ENCODE measurements around the gene AFAP1L2.

AFAP1L2 gene, protein sequence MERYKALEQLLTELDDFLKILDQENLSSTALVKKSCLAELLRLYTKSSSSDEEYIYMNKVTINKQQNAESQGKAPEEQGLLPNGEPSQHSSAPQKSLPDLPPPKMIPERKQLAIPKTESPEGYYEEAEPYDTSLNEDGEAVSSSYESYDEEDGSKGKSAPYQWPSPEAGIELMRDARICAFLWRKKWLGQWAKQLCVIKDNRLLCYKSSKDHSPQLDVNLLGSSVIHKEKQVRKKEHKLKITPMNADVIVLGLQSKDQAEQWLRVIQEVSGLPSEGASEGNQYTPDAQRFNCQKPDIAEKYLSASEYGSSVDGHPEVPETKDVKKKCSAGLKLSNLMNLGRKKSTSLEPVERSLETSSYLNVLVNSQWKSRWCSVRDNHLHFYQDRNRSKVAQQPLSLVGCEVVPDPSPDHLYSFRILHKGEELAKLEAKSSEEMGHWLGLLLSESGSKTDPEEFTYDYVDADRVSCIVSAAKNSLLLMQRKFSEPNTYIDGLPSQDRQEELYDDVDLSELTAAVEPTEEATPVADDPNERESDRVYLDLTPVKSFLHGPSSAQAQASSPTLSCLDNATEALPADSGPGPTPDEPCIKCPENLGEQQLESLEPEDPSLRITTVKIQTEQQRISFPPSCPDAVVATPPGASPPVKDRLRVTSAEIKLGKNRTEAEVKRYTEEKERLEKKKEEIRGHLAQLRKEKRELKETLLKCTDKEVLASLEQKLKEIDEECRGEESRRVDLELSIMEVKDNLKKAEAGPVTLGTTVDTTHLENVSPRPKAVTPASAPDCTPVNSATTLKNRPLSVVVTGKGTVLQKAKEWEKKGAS

DNA sequence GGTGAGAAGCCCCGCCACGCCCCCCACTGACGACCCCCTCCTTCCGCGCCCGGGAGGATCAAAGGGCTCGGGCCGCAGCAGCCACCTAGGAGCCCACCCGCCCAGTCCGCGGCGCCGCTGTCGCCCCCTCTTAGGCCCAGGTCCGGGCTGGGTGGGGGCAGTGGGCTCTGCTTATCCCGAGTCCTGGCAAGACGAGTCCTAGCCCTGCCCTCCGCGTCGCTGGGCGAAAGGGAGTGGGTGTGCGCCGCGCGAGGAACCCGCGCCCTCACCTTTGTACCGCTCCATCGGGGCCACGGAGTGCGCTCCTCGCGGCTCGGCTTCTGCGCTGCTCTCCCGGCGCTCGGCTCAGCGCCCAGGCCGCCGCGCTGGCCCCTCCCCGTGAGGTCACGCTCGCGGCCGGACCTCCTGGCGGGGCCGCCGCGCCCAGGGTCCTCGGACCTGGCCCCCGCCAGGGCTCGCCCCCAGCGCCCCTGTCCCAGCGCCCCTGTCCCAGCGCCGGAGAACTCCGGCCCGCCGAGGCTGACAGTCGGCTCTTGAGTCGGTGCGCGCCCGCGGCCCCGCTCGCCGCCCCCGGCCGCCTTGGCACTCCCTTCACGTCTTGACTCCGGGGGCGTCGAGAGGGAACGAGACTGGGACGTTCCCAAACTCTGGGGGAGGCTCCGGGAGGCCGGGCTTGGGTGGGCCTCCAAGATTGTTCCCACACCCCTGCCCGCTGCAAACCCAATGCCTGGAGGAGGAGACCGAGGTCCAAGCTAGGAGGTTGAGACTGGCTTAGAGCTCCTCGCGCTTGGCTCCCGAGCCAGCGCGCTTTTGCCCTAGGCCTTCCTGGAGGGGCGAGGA lies at the start of gene AFAP1L2:
AFAP1L2 (minus strand) TSS at position 332 of the 840 bp plus-strand sequence; CDS start at position 285, 47 bp downstream.
- peak; percentile 16; the same call in 1 of the 2 replicates for TF ChIP-seq POLR2A (IDR thresholded peaks at IDR 0.05; ENCODE audit: low read depth, low read length)
- no peak for FAIRE-seq

DNA sequence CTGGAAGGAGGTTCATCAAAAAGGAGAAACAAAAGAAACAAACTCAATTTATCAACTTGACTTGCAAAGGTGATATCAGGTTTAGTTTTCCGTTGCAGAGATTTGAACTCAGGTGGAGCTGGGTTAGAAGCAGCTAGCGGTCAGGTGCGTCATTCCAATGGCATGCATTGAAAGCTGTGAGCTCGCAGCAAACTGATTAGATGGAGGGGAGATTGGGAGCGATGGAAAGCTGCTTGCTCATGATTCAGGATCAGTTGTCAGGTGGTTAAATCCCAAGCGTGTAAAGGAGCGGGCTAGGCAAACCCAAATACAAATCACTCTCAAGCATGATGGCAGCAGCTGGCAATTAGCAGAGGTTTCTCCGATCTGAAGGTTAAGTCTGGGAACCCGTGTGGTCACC lies 49.3 kb upstream of the AFAP1L2 start:
- TF ChIP-seq POLR2A (IDR thresholded peaks at IDR 0.05; ENCODE audit: low read depth, low read length): no peak
- no peak for DNase-seq (ENCODE audit: insufficient read length, low spot score)
- no peak for FAIRE-seq

More for the DNA sequence above, at the start of gene AFAP1L2:
- DNase-seq (ENCODE audit: insufficient read length, low spot score): no peak

DNA sequence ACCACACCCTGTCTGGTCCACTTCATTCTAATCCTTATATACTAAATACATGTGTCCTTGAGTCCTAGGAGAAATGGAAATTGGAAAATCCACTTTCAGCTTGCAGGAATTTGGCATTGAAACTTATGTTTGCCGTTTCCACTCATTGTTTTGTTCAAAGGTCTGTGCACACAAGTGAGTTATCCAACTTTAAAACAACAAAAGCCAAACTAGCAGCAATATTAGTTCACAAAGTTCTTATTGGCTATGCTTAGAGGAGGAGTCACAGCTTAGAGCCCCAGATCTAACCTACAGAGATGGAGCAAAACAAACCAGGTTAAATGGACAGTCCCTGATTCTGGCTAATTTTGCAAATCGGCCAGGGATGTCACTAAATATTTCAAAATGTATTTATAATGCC lies 44.6 kb upstream of the AFAP1L2 start:
- DNase-seq (ENCODE audit: insufficient read length, low spot score) (no peak), FAIRE-seq (no peak)
- TF ChIP-seq POLR2A (IDR thresholded peaks at IDR 0.05; ENCODE audit: low read depth, low read length): no peak

DNA sequence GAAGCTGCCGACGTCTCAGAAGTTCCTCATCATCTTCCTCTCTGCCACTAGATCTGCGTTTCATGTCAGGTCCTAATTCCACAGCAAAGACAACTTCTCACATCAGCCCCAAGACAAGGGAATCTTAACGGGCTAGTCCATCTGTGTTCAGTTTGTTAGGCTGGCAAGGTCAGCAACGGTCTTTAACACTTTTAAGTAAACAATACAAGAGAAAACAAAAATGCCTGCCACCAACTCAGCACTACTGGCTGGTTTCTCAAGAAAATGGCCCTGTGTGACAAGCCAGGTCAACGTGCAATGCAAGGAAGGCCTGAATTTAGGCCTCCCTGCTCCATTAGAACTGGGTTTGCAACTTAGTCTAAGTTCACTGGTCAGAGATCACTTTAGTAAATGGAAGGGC lies 41.0 kb upstream of the AFAP1L2 start:
- DNase-seq (ENCODE audit: insufficient read length, low spot score) (no peak), FAIRE-seq (no peak)
- no peak for TF ChIP-seq POLR2A (IDR thresholded peaks at IDR 0.05; ENCODE audit: low read depth, low read length)

DNA sequence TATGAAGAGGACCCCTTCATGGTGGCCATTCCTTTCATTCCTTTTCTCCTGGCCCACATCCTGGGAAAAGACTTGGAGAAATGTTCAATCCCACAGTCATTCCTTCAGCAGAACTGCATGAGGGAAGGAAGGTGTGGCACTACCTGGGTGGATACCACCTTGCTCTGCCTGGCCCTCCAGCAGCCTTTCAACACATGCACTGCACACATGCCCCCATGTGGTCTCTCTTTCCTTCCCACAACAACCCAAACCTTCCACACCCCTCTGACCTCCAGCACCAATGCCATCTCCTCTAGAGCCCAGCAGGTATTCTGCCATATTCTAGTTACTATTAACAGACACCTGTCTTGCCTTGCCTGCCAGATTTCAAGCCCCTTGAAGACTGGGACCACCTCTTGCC lies 40.5 kb upstream of the AFAP1L2 start:
- no peak for TF ChIP-seq POLR2A (IDR thresholded peaks at IDR 0.05; ENCODE audit: low read depth, low read length)
- no peak for FAIRE-seq
- no peak for DNase-seq (ENCODE audit: insufficient read length, low spot score)

DNA sequence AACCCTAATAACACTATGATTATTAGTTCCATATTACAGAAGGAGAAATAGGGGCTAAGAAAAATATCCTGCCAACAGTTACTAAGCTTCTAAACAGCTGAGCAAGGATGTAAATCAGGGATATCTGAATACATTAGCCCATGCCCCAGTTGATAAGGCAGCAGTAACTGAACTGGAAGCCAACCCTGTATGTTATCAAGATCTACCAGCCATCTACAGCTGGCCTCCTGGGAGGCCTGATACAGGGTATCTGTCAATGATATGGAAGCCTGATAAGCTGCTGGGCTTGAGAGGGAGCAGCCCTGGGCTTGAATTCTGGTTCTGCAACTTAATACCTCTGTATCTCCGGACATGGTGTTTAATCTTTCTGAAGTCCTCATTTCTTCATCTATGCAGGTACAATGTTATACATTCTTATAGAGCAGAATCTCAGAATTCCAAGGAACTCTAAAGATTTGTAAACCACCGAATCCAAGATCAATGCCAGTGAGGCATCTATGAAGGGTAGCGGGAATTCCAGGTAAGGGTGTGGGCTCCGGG lies 37.9 kb upstream of the AFAP1L2 start:
- TF ChIP-seq POLR2A (IDR thresholded peaks at IDR 0.05; ENCODE audit: low read depth, low read length): no peak
- DNase-seq (ENCODE audit: insufficient read length, low spot score) (no peak), FAIRE-seq (no peak)

DNA sequence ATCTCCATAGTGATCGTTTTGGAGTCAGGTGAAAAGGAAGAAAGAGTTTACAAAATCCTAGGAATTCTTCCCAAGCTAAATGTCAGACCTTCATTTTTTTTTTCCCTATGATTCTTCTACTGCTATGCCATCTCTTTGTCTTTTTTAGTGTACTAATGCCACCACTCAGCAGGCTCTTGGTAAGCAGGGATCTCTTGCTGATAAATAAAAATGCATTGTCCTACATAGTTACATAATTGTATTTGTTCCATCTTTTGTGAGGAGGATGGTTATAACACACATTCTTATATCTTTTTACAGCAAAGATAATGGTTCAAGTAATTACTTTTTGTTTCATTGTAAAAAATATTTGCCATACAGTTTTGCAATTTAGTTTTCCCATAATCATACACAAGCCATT lies 36.8 kb upstream of the AFAP1L2 start:
- TF ChIP-seq POLR2A (IDR thresholded peaks at IDR 0.05; ENCODE audit: low read depth, low read length): no peak
- DNase-seq (ENCODE audit: insufficient read length, low spot score): no peak
- FAIRE-seq: no peak

DNA sequence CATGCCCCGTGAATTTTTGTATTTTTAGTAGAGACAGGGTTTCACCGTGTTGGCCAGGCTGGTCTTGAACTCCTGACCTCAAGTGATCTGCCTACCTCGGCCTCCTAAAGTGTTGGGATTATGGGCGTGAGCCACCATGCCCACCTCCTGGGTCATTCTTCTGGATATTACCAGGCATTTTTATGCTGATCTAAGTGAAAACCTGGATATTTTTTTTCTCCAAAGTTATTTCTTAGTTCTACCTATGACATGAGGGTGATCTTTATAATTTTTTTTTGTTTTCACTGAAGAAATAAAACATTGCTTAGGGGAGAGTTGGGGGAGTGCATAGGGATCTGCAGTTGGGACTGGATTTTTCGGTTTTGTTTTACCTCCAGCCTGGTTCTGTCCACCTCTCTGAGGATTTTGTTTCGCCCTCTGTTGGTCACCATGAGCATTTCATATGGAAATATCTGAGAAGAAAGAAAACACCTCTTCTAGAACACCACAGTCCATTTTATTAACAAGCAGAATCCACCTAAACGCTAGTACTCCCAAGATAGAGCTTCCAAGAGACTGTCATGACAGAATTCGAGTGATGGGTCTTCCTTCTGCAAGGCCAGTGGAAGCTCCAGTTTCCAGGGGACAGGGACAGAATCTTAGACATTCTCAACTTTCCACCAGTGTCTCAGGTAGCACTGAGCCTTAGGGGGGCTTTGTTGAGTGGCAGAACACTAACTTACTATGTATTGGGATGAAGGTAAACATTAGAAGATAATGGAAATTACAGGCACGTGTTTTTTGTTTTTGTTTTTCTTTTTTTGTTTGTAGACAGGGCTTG lies 33.4 kb upstream of the AFAP1L2 start:
- FAIRE-seq: no peak
- peak; percentile 24 for DNase-seq (ENCODE audit: insufficient read length, low spot score)
- TF ChIP-seq POLR2A (IDR thresholded peaks at IDR 0.05; ENCODE audit: low read depth, low read length): no peak

DNA sequence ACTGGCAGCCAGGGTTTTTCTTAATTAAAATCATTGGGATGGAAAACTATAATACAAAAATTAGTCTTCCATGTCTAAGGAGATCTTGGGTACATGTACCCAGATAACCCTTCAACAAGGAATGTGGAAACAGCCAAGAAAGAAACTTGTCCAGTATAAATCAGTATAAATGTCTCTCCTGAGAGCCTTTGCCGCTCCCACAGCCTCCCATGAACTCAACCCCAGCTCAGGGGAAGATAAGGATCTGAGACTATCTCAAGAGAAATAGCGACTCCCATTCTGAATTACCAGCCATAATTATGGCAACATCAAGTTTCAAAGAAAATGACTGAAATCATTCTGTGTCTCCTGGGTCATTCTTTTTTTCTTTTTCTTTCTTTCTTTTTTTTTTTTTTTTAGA lies 32.6 kb upstream of the AFAP1L2 start:
- FAIRE-seq: no peak
- TF ChIP-seq POLR2A (IDR thresholded peaks at IDR 0.05; ENCODE audit: low read depth, low read length): no peak
- DNase-seq (ENCODE audit: insufficient read length, low spot score): no peak

DNA sequence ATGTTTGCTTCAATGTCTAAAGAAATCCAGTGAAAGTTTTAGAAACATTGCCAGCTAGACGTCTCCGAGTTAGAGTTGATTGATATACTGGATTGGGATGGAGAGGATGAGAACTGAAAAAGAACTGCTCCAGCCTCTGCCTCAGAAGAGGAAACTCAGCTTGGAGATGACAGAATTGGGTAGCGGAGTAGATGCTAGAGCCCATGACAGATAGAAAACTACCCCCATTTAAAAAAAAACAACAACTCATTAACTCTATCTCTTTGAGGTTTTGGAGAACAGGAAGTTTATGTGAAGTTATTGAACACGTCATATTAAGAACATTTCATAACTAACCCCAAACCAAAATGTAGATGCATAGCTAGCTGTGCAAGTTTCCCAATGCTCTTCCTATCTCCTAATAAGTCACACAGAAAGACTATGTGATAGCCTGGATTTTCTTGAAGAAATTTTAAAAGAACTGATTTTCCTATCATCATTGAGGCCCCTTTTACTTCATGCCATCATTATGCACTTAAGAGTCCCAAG lies 28.3 kb upstream of the AFAP1L2 start:
- no peak for FAIRE-seq
- no peak for TF ChIP-seq POLR2A (IDR thresholded peaks at IDR 0.05; ENCODE audit: low read depth, low read length)
- DNase-seq (ENCODE audit: insufficient read length, low spot score): no peak

DNA sequence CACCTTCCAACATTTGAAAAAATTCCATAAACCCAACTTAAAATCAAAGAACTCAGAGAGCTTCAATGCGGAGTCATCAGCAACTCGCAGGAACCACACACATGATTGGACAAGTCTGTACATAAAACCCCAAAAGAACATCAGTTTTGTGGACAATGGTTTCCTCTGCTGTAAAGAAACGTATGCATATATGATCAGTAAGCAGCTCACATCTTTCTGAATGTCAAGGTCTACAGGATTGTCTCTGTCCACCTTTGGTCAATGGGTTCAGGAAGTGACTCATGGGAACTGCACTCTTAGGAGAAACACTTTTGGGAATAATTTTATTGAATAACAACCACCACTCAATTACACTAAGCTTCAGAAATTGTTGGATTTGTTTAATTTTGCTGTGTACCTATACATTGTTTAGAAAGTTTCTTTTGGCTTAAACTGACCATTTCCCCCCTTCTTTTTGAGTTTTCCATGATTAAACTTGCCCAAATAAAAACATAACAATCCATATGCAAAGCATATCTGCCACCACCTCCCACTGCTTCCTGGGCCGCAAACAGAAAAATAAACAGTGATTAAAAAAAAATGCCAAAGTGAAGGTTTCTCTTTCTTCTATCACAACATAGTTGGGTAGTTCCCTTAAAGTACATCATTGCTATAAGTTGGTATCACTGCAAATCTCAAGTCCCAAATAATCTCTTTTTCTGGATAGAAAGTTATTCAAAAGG lies 27.3 kb upstream of the AFAP1L2 start:
- no peak for DNase-seq (ENCODE audit: insufficient read length, low spot score)
- no peak for TF ChIP-seq POLR2A (IDR thresholded peaks at IDR 0.05; ENCODE audit: low read depth, low read length)
- no peak for FAIRE-seq
